Tibial nerve (tissue), 3 donors: ENCODE data around the gene GSG1L.

Source experiments
- CTCF ChIP-seq, 5 experiments: fragments of 200-600 bp in 3 of 5; fragments of 450-650 bp in 2 of 5; sonication (generic) in 3 of 5; IDR thresholded peaks; one replicate each; pipeline ENCODE4 v1.5.1; 2016 to 2019; ENCODE audit warnings: antibody characterized with exemption in 5 of 5, mild to moderate bottlenecking in 3 of 5, moderate library complexity in 2 of 5
- POLR2A ChIP-seq, 2 donors: fragments of 450-650 bp; IDR thresholded peaks; one replicate each; pipeline ENCODE4 v1.6.1; 2017; ENCODE audit warnings: antibody characterized with exemption in 2 of 2, mild to moderate bottlenecking in 2 of 2, moderate library complexity in 2 of 2

- TF ChIP-seq POLR2A (IDR thresholded peaks at IDR 0.05) (no peak), CTCF (IDR thresholded peaks at IDR 0.05) (no peak)
These were observed 278.2 kb downstream of the GSG1L start for GRCh38 chr16:27785307-27785678.
